Transverse colon (tissue), 4 donors: ENCODE results near the gene ELMO3. TPM values are rescaled to one million over a fixed set of nuclear protein-coding genes. Genes with fewer than 3 reads are reported as not detected.
A peak's percentile ranks its signal among the peaks of the same experiment; 100 is the strongest.

Experiments used
- DNase-seq: peaks from one replicate; pipeline ENCODE4 v3.0.0-alpha.2; 2019
- H3K27ac ChIP-seq, 4 donors: fragments of 200-600 bp; sonication (generic); 2 replicates each; pipeline ENCODE4 v1.5.1; 2016 to 2018; ENCODE audit warnings: inconsistent platforms in 4 of 4
- H3K27me3 ChIP-seq: fragments of 200-600 bp; sonication (generic); 2 replicates; pipeline ENCODE4 v1.5.1; 2017; ENCODE audit warnings: inconsistent platforms
- H3K36me3 ChIP-seq, 4 donors: fragments of 200-600 bp; sonication (generic); 2 replicates each; pipeline ENCODE4 v1.5.1; 2017 to 2019; ENCODE audit warnings: inconsistent platforms in 4 of 4
- H3K4me1 ChIP-seq, 4 donors: fragments of 200-600 bp; sonication (generic); 2 replicates each; pipeline ENCODE4 v1.5.1; 2017 to 2020; ENCODE audit warnings: inconsistent platforms in 4 of 4
- H3K4me3 ChIP-seq, 4 donors: fragments of 200-600 bp; sonication (generic); 1 replicate in 1 of 4; 2 replicates in 3 of 4; pipeline versions ENCODE4 v1.5.1 to v1.6.1; 2017 to 2019; ENCODE audit warnings: inconsistent platforms in 4 of 4
- H3K9me3 ChIP-seq, 2 donors: fragments of 200-600 bp; sonication (generic); 2 replicates each; pipeline ENCODE4 v1.5.1; 2017 to 2019; ENCODE audit warnings: inconsistent platforms in 2 of 2
- EP300 ChIP-seq: sonication (generic); formaldehyde crosslinking; IDR thresholded peaks from one replicate; pipeline ENCODE4 v1.6.1; 2017; ENCODE audit warnings: antibody characterized with exemption, low read depth
- POLR2A ChIP-seq: fragments of 450-650 bp; IDR thresholded peaks from one replicate; pipeline ENCODE4 v1.6.1; 2016; ENCODE audit warnings: antibody characterized with exemption, mild to moderate bottlenecking, moderate library complexity
- POLR2AphosphoS5 ChIP-seq, 3 donors: sonication (generic); formaldehyde crosslinking; IDR thresholded peaks; one replicate each; pipeline ENCODE4 v1.6.1; 2016; ENCODE audit warnings: antibody characterized with exemption in 3 of 3
- WGBS, 2 donors: methylation state at CpG; one replicate each; pipeline ENCODE4 v1.1.5; 2018; ENCODE audit warnings: low coverage in 1 of 2; 5-methylcytosine and 5-hydroxymethylcytosine counted together
- in situ Hi-C, 4 donors: fragments of 200-750 bp; cut with MboI; loops; one replicate each; pipeline versions ENCODE4 v1.15.0 to v1.15.1; 2017; ENCODE audit warnings: low sequenced_read_pairs in 3 of 4, low pct_ligation_motif_present in 1 of 4, low pct_unique_long_range_greater_than_20kb in 1 of 4
- intact Hi-C: fragments of 100-400 bp; cut with DNase I; formaldehyde crosslinking; loops from one replicate; pipeline ENCODE4 v1.15.1; 2023; ENCODE audit warnings: low total_unique reads
- total RNA-seq, 4 donors: library from RNA; depleted of rRNA; stranded (reverse); fragments of >200 nt; gene quantifications; one replicate each; pipeline ENCODE4 v1.1.0, GENCODE V29; 2016
- TF ChIP-seq, protein P1 (sequence below), 5 experiments: fragments of 200-600 bp in 3 of 5; fragments of 450-650 bp in 2 of 5; sonication (generic) in 3 of 5; IDR thresholded peaks; 1 replicate in 2 of 5; 2 replicates in 3 of 5; pipeline ENCODE4 v1.5.1; 2016 to 2017; ENCODE audit warnings: antibody characterized with exemption in 5 of 5, inconsistent platforms in 3 of 5, mild to moderate bottlenecking in 2 of 5, moderate library complexity in 1 of 5

ELMO3 gene
- total RNA-seq, 4 donors from 2014 or later: 61.0 to 91.5 (median 77.7) TPM

DNA sequence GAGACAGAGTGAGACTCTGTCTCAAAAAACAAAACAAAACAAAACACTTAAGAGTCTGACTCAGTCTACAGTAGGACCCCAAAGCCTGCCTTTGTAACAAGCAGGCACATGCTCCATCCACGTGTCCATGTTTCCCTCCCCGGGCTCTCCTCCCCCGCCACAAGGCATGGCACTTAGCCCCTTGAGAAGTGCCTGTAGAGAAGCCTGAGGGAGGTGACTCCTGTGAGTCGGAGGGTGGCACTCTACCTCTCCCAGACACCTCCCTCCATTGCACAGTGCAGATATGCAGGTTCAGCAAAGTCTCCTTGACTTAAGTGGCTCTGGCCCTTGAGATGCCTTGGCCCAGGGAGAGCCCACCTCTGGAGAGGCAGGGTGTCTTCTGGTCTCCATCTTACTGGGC, 41.6 kb downstream of the ELMO3 start:
- 78% methylated on average over 4 of the region's 4 CpGs; no CpG with 5 or more reads in 1 of the 2 donors for WGBS, 2 donors

DNA sequence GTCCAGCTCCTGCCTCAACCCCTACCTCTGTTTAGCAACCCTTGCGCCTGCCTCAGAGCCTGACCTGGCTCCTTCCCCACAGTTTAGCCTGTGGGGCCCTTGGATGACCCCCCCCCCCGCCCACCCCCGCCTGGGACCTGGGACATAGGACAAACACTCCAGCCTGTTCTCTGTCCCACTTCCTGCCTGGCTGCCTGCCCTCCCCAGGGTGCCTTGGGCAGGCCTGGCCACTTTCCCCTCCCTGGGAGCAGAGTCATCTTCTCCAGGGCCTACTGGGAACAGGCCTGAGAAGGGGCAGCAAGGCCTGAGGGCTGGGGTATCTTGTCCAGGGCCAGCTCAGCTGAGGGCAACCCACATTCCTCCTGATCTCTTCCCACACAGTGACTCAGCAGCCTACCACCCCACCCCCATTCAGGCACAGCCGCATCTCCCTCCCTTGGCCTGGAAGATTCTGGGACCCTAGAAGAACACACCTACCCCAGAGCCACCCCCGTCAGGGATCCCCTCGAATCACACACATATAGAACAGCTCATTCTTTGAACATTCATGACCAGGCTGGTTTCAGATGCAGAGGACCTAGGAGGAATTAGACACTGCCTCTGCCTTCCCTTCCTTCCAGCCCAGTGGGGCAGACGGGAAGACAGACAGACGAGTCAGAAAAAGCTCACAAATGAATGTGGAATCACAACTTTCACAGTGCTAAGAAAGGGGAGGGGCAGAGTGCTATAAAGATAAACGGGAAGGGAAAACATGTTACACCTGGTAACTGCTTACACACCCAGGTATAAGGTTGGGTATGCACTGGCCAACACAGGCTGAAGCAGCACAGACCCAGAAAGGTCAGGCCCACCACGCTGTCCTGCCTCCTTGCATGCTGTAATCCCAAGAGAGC, 42.3 kb downstream of the ELMO3 start:
- Histone ChIP-seq H3K27ac (peak overlapping the region; percentile 79 to 94 (median 84)), H3K36me3 (peaks cover 0 to 23% (median 5%) of the 10 kb centered on the region in 4 donors), H3K9me3 (no peaks in the 10 kb centered on the region), H3K4me1 (peaks cover 34 to 59% (median 53%) of the 10 kb centered on the region in 4 donors), H3K27me3 (no peaks in the 10 kb centered on the region), H3K4me3 (no peak overlapping the region)
- peak; percentile 77 for DNase-seq
- peak; percentile 46 for TF ChIP-seq POLR2A
- peak; percentile 32 to 68 (median 52) for TF ChIP-seq POLR2AphosphoS5 (IDR thresholded peaks at IDR 0.05)
- TF ChIP-seq, protein P1, sequence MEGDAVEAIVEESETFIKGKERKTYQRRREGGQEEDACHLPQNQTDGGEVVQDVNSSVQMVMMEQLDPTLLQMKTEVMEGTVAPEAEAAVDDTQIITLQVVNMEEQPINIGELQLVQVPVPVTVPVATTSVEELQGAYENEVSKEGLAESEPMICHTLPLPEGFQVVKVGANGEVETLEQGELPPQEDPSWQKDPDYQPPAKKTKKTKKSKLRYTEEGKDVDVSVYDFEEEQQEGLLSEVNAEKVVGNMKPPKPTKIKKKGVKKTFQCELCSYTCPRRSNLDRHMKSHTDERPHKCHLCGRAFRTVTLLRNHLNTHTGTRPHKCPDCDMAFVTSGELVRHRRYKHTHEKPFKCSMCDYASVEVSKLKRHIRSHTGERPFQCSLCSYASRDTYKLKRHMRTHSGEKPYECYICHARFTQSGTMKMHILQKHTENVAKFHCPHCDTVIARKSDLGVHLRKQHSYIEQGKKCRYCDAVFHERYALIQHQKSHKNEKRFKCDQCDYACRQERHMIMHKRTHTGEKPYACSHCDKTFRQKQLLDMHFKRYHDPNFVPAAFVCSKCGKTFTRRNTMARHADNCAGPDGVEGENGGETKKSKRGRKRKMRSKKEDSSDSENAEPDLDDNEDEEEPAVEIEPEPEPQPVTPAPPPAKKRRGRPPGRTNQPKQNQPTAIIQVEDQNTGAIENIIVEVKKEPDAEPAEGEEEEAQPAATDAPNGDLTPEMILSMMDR (IDR thresholded peaks at IDR 0.05): no peak
- TF ChIP-seq EP300: no peak
- intact Hi-C loops: no loop called here
- in situ Hi-C loops: no loop called here
- WGBS, 2 donors: 10 to 25% methylated on average over 2 to 9 of the region's 10 CpGs

More for the DNA sequence above, 41.6 kb downstream of the ELMO3 start:
- Histone ChIP-seq H3K4me3 (no peak overlapping the region), H3K27ac (peak overlapping the region; percentile 79 to 94 (median 84)), H3K9me3 (no peaks in the 10 kb centered on the region), H3K36me3 (peaks cover 0 to 26% (median 7%) of the 10 kb centered on the region in 4 donors), H3K27me3 (no peaks in the 10 kb centered on the region), H3K4me1 (peaks cover 31 to 54% (median 48%) of the 10 kb centered on the region in 4 donors)
- intact Hi-C loops (no loop called here), in situ Hi-C loops (no loop called here)
- TF ChIP-seq, protein P1 (IDR thresholded peaks at IDR 0.05): no peak
- TF ChIP-seq EP300: no peak
- DNase-seq: no peak

DNA sequence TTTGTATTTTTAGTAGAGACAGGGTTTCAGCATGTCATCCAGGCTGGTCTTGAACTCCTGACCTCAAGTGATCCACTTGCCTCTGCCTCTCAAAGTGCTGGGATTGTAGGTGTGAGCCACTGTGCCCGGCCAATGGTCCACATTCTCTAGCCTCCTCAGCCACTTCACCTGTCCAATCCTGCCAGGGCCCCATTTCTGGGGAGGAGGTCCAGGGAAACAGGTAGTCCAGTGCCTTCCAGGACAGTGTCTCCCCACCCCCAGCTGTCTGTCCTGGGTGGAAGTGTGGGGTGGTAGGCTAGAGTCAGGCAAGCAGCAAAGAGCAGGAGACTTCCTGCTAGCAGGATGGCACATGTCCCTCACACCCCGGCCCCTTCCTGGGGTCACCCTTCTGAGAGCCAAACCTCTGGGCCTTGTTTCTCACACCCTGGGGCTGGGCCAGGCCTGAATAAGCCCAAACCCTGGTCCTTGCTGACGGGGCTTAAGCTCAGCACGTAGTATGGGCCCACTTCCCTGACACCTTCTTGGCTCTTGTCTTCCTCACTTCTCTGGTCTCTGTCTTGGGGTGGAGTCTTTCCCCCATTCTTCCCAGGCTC, 43.3 kb downstream of the ELMO3 start:
- Histone ChIP-seq H3K36me3 (peaks cover 0 to 14% (median 1%) of the 10 kb centered on the region in 4 donors), H3K27me3 (no peaks in the 10 kb centered on the region), H3K4me1 (peaks cover 34 to 59% (median 53%) of the 10 kb centered on the region in 4 donors), H3K4me3 (no peak overlapping the region), H3K9me3 (no peaks in the 10 kb centered on the region), H3K27ac (peak overlapping the region; percentile 79 to 94 (median 84))
- WGBS, 2 donors: 77% methylated on average over 4 of the region's 4 CpGs; no CpG with 5 or more reads in 1 of the 2 donors
- in situ Hi-C loops: no loop called here
- no peak for DNase-seq
- TF ChIP-seq, protein P1 (IDR thresholded peaks at IDR 0.05): no peak
- TF ChIP-seq POLR2A: no peak
- no peak for TF ChIP-seq POLR2AphosphoS5 (IDR thresholded peaks at IDR 0.05)
- no peak for TF ChIP-seq EP300
- intact Hi-C loops: no loop called here

DNA sequence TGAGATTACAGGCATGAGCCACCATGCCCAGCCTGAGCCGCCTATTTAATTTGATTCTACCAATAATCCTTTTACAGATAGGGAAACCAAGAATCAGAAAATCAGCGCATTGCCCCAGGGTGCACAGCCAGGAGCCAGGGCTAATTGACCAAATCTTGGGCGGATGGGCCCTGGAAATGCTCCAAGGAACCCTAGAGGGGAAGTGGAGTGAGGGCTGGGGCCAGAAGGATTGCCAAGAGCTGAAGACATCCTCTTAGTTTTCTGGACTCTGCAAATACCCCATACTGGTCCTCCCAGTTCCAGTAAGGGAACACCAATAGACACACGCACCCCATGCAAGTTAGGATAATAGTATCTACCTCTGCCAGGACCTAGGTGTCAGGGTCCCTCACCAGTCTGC, 44.5 kb downstream of the ELMO3 start:
- in situ Hi-C loops: no loop called here
- Histone ChIP-seq H3K27ac (peak overlapping the region; percentile 94 to 95 (median 94)), H3K27me3 (peaks cover 6% of the 10 kb centered on the region), H3K4me3 (no peak overlapping the region), H3K9me3 (no peaks in the 10 kb centered on the region), H3K4me1 (peaks cover 43 to 68% (median 62%) of the 10 kb centered on the region in 4 donors), H3K36me3 (peaks cover 0 to 1% (median 0%) of the 10 kb centered on the region in 4 donors)
- TF ChIP-seq, protein P1 (IDR thresholded peaks at IDR 0.05): no peak
- TF ChIP-seq POLR2AphosphoS5 (IDR thresholded peaks at IDR 0.05) (no peak), POLR2A (no peak), EP300 (no peak)
- intact Hi-C loops: no loop called here
- 76 to 80% methylated on average over 2 to 4 of the region's 4 CpGs for WGBS, 2 donors
- DNase-seq: no peak
